H1 (cell line): Measurements from ENCODE around the gene FYTTD1. TPM values are rescaled to one million over a fixed set of nuclear protein-coding genes. Genes with fewer than 3 reads are reported as not detected.

Source experiments
- CTCF ChIA-PET: fragments of 300-600 bp; sonication (Branson Sonifier 250); formaldehyde crosslinking; loops from one replicate; lab custom pipeline; 2021; ENCODE audit not compliant: partially characterized antibody; lab: Charles Lee
- POLR2A ChIA-PET: fragments of 300-600 bp; sonication (Branson Sonifier 250); formaldehyde crosslinking; loops from one replicate; lab custom pipeline; 2021; ENCODE audit warnings: inconsistent platforms; ENCODE audit not compliant: partially characterized antibody; lab: Charles Lee
- DNase-seq, 2 experiments: peaks; one replicate each; pipeline versions ENCODE4 v3.0.0 to v3.0.0-alpha.2; 2010 to 2022; ENCODE audit warnings: low spot score in 2 of 2, low read depth in 1 of 2, mixed read lengths in 1 of 2
- FAIRE-seq: peaks from 2 replicates; lab custom pipeline; 2011; peaks lifted over from hg19 to GRCh38; lab: Jason Lieb, UNC
- H2AFZ ChIP-seq: 2 replicates; pipeline ENCODE4 v1.8.1; 2012; ENCODE audit warnings: low read length, inconsistent platforms
- H2AK5ac ChIP-seq: 2 replicates; pipeline ENCODE4 v1.6.1; 2013; ENCODE audit warnings: low read depth, low read length
- H2BK120ac ChIP-seq: replicated peaks from 2 replicates; pipeline ENCODE3; 2013; ENCODE audit warnings: low read depth, low read length, inconsistent platforms
- H2BK12ac ChIP-seq: 2 replicates; pipeline ENCODE4 v1.6.1; 2013; ENCODE audit warnings: low read depth, low read length
- H2BK15ac ChIP-seq: 2 replicates; pipeline ENCODE4 v1.6.1; 2013; ENCODE audit warnings: low read length
- H2BK20ac ChIP-seq: 2 replicates; pipeline ENCODE4 v1.6.1; 2013; ENCODE audit warnings: low read length
- H2BK5ac ChIP-seq: 2 replicates; pipeline ENCODE4 v1.6.1; 2013; ENCODE audit warnings: low read depth, low read length
- H3K14ac ChIP-seq: 2 replicates; pipeline ENCODE4 v1.6.1; 2013; ENCODE audit warnings: inconsistent platforms; ENCODE audit not compliant: insufficient read length
- H3K18ac ChIP-seq: 2 replicates; pipeline ENCODE4 v1.6.1; 2013; ENCODE audit warnings: low read length; ENCODE audit errors: extremely low read depth
- H3K23ac ChIP-seq: 2 replicates; pipeline ENCODE4 v1.6.1; 2013; ENCODE audit warnings: inconsistent platforms; ENCODE audit not compliant: insufficient read length
- H3K23me2 ChIP-seq: 2 replicates; pipeline ENCODE4 v1.6.1; 2013; ENCODE audit warnings: low read depth, low read length
- H3K27ac ChIP-seq: 2 replicates; pipeline ENCODE4 v1.6.1; 2011; ENCODE audit warnings: low read depth, low read length, inconsistent platforms
- H3K27me3 ChIP-seq, 4 experiments: replicated peaks in 1 of 4; 1 replicate in 1 of 4; 2 replicates in 3 of 4; pipeline versions ENCODE4 v1.6.1 to v1.8.1; 2011 to 2013; ENCODE audit warnings: low read length in 3 of 4, mild to moderate bottlenecking in 3 of 4, inconsistent platforms in 2 of 4, mixed read lengths in 2 of 4, moderate library complexity in 1 of 4; ENCODE audit not compliant: control insufficient read depth in 3 of 4, insufficient read depth in 3 of 4; ENCODE audit errors: extremely low read depth in 1 of 4
- H3K36me3 ChIP-seq, 4 experiments: 2 replicates each; pipeline versions ENCODE4 v1.6.1 to v1.8.1; 2011 to 2013; ENCODE audit warnings: mild to moderate bottlenecking in 4 of 4, low read length in 3 of 4, moderate library complexity in 2 of 4, control low read depth in 1 of 4, inconsistent platforms in 1 of 4; ENCODE audit not compliant: insufficient read depth in 4 of 4, control insufficient read depth in 2 of 4
- H3K4ac ChIP-seq: replicated peaks from 2 replicates; pipeline ENCODE3; 2013; ENCODE audit warnings: low read length, low read depth, mixed read lengths, inconsistent platforms; ENCODE audit not compliant: insufficient read length
- H3K4me1 ChIP-seq, 4 experiments: replicated peaks in 1 of 4; 1 replicate in 1 of 4; 2 replicates in 3 of 4; pipeline versions ENCODE4 v1.6.1 to v1.8.1; 2011 to 2013; ENCODE audit warnings: low read length in 3 of 4, inconsistent platforms in 2 of 4, mixed read lengths in 1 of 4; ENCODE audit not compliant: insufficient read depth in 4 of 4, control insufficient read depth in 3 of 4
- H3K4me2 ChIP-seq, 2 experiments: 2 replicates each; pipeline versions ENCODE4 v1.6.1 to v1.8.1; 2011 to 2013; ENCODE audit warnings: low read depth in 2 of 2, low read length in 2 of 2, control low read depth in 1 of 2, inconsistent platforms in 1 of 2, mild to moderate bottlenecking in 1 of 2; ENCODE audit not compliant: insufficient read depth in 1 of 2
- H3K4me3 ChIP-seq, 4 experiments: fragments of 200-600, 300-600 bp in 1 of 4; sonication (generic), shearing (Covaris generic), sonication (Bioruptor Twin) in 1 of 4; 2 replicates each; pipeline versions ENCODE4 v1.5.1 to v1.8.1; 2011 to 2016; ENCODE audit warnings: low read length in 4 of 4, low read depth in 3 of 4, control low read depth in 2 of 4, inconsistent platforms in 2 of 4, mild to moderate bottlenecking in 2 of 4, mixed read lengths in 1 of 4, moderate library complexity in 1 of 4; ENCODE audit not compliant: insufficient read depth in 2 of 4; ENCODE audit errors: extremely low read depth in 1 of 4
- H3K56ac ChIP-seq: replicated peaks from 2 replicates; pipeline ENCODE3; 2013; ENCODE audit warnings: low read depth, mild to moderate bottlenecking, mixed read lengths, low read length, inconsistent platforms; ENCODE audit not compliant: insufficient read length
- H3K79me1 ChIP-seq: 2 replicates; pipeline ENCODE4 v1.6.1; 2013; ENCODE audit warnings: low read depth, low read length, control low read depth
- H3K79me2 ChIP-seq, 2 experiments: 2 replicates each; pipeline versions ENCODE4 v1.6.1 to v1.8.1; 2012 to 2013; ENCODE audit warnings: low read length in 2 of 2, mild to moderate bottlenecking in 2 of 2, inconsistent platforms in 1 of 2; ENCODE audit not compliant: insufficient read depth in 2 of 2, control insufficient read depth in 1 of 2
- H3K9ac ChIP-seq, 4 experiments: replicated peaks in 1 of 4; 1 replicate in 1 of 4; 2 replicates in 3 of 4; pipeline versions ENCODE4 v1.6.1 to v1.8.1; 2011 to 2013; ENCODE audit warnings: low read depth in 3 of 4, low read length in 3 of 4, control low read depth in 2 of 4, mild to moderate bottlenecking in 2 of 4, moderate library complexity in 2 of 4, inconsistent platforms in 1 of 4; ENCODE audit errors: extremely low read depth in 1 of 4
- H3K9me3 ChIP-seq, 2 experiments: 2 replicates each; pipeline versions ENCODE4 v1.6.1 to v1.8.1; 2012 to 2013; ENCODE audit warnings: mild to moderate bottlenecking in 2 of 2, moderate library complexity in 2 of 2, control low read depth in 1 of 2, inconsistent platforms in 1 of 2, low read depth in 1 of 2, low read length in 1 of 2, mixed read lengths in 1 of 2; ENCODE audit not compliant: insufficient read depth in 2 of 2
- H4K20me1 ChIP-seq, 2 experiments: replicated peaks in 1 of 2; 2 replicates each; pipeline versions ENCODE3 to v1.8.1; 2011 to 2013; ENCODE audit warnings: inconsistent platforms in 2 of 2, low read length in 2 of 2, mild to moderate bottlenecking in 1 of 2; ENCODE audit not compliant: insufficient read depth in 2 of 2, control insufficient read depth in 1 of 2
- H4K5ac ChIP-seq: 2 replicates; pipeline ENCODE4 v1.6.1; 2013; ENCODE audit warnings: low read length, low read depth, mixed read lengths, inconsistent platforms; ENCODE audit not compliant: insufficient read length
- H4K8ac ChIP-seq: 2 replicates; pipeline ENCODE4 v1.8.0; 2013; ENCODE audit warnings: mild to moderate bottlenecking, moderate library complexity, low read length, inconsistent platforms; ENCODE audit not compliant: insufficient read depth; ENCODE audit errors: extremely low read depth
- H4K91ac ChIP-seq: replicated peaks from 2 replicates; pipeline ENCODE3; 2013; ENCODE audit warnings: low read length, mixed read lengths, inconsistent platforms; ENCODE audit not compliant: insufficient read length
- BACH1 ChIP-seq: IDR thresholded peaks from 2 replicates; pipeline ENCODE4 v1.6.1; 2012; ENCODE audit warnings: low read length, improper control_type of control experiment
- BRCA1 ChIP-seq: IDR thresholded peaks from 2 replicates; pipeline ENCODE4 v1.6.1; 2012; ENCODE audit warnings: low read depth, low read length, improper control_type of control experiment
- CBX8 ChIP-seq: fragments of 300-800, 300-1000 bp; sonication (generic); IDR thresholded peaks from 2 replicates; pipeline ENCODE4 v1.7.1; 2016; ENCODE audit warnings: low read depth, low read length, borderline replicate concordance
- GABPA ChIP-seq: IDR thresholded peaks from 2 replicates; pipeline ENCODE4 v1.6.1; 2011; ENCODE audit warnings: mild to moderate bottlenecking, low read length, moderate library complexity, borderline replicate concordance; ENCODE audit not compliant: insufficient read depth
- POLR2A ChIP-seq, 2 experiments: IDR thresholded peaks; 1 replicate in 1 of 2; 2 replicates in 1 of 2; pipeline ENCODE4 v1.6.1; 2011; ENCODE audit warnings: low read depth in 2 of 2, low read length in 2 of 2, mild to moderate bottlenecking in 2 of 2; ENCODE audit errors: control extremely low read depth in 1 of 2
- POLR2AphosphoS5 ChIP-seq: IDR thresholded peaks from 2 replicates; pipeline ENCODE4 v1.6.1; 2011; ENCODE audit warnings: low read depth, low read length
- RNF2 ChIP-seq: fragments of 200-900, 300-1000 bp; sonication (generic); IDR thresholded peaks from 2 replicates; pipeline ENCODE4 v1.7.1; 2016; ENCODE audit warnings: borderline replicate concordance, low read depth, mild to moderate bottlenecking, antibody characterized with exemption, low read length; ENCODE audit not compliant: poor library complexity, severe bottlenecking; ENCODE audit errors: missing control alignments
- YY1 ChIP-seq: IDR thresholded peaks from 2 replicates; pipeline ENCODE4 v1.6.1; 2011; ENCODE audit warnings: low read depth, mild to moderate bottlenecking, low read length
- WGBS, 2 experiments: shearing (Covaris generic) in 1 of 2; methylation state at CpG; one replicate each; pipeline versions ENCODE4 v1.1.6 to v1.1.7; 2013 to 2015; ENCODE audit warnings: low lambda C conversion rate in 2 of 2, mixed read lengths in 2 of 2, inconsistent platforms in 1 of 2, low coverage in 1 of 2, missing lambda C conversion rate in 1 of 2; ENCODE audit not compliant: insufficient replicate concordance in 2 of 2, insufficient coverage in 1 of 2, insufficient read length in 1 of 2; ENCODE audit errors: extremely low coverage in 1 of 2, missing lambda C conversion rate in 1 of 2; 5-methylcytosine and 5-hydroxymethylcytosine counted together
- polyA plus RNA-seq, 7 experiments: library from polyadenylated mRNA; depleted of rRNA in 3 of 7; stranded (reverse) in 5 of 7; unstranded in 2 of 7; fragments of >200 nt in 5 of 7; fragments of 200-250 nt in 2 of 7; gene quantifications; 1 replicate in 5 of 7; 2 replicates in 1 of 7; 4 replicates in 1 of 7; pipeline versions ENCODE4 v1.2.1 to v1.2.3, GENCODE V29; 2011 to 2013; ENCODE audit warnings: missing spikeins in 2 of 7, mixed read lengths in 2 of 7
- total RNA-seq: library from RNA; stranded (reverse); fragmentation: NEBNext Ultra II Directional; extraction: Animal tissue kit (Norgen Biotek cat#: 25700); gene quantifications from 2 replicates; pipeline ENCODE4 v1.2.1, GENCODE V29; 2021
- TF ChIP-seq, protein P1 (sequence below): IDR thresholded peaks from 2 replicates; pipeline ENCODE4 v1.6.1; 2012; ENCODE audit warnings: inconsistent platforms
- TF ChIP-seq, protein P2 (sequence below), 3 experiments: IDR thresholded peaks; 1 replicate in 2 of 3; 2 replicates in 1 of 3; pipeline versions ENCODE4 v1.5.1 to v1.6.1; 2011; ENCODE audit warnings: low read length in 3 of 3, mild to moderate bottlenecking in 3 of 3, inconsistent platforms in 2 of 3, low read depth in 1 of 3, moderate library complexity in 1 of 3; ENCODE audit not compliant: insufficient read depth in 1 of 3; ENCODE audit errors: control extremely low read depth in 1 of 3

The FYTTD1 gene
- total and polyA plus RNA-seq, 2 of the 8 experiments (the other 6 are each of a cell fraction or from before 2014, with no cell fraction given), result 3.1 to 24.4 TPM

GRCh38 chr3:197746801-197747237, 2.9 kb upstream of the FYTTD1 start:
- no peak for FAIRE-seq
- POLR2A ChIA-PET, result interaction anchor here (1.0 kb wide), 1 partner anchor 11 kb away, joined by 4 read pairs; no protein-coding TSS in a partner anchor
- TF ChIP-seq GABPA (no peak), RNF2 (no peak), CBX8 (no peak), POLR2A (IDR thresholded peaks at IDR 0.05; ENCODE audit: control extremely low read depth in 1 of 2, low read depth in 2 of 2, low read length in 2 of 2) (no peak), BACH1 (no peak), POLR2AphosphoS5 (no peak), YY1 (no peak), BRCA1 (no peak)
- TF ChIP-seq, protein P1, sequence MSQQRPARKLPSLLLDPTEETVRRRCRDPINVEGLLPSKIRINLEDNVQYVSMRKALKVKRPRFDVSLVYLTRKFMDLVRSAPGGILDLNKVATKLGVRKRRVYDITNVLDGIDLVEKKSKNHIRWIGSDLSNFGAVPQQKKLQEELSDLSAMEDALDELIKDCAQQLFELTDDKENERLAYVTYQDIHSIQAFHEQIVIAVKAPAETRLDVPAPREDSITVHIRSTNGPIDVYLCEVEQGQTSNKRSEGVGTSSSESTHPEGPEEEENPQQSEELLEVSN, result no peak
- TF ChIP-seq, protein P2, sequence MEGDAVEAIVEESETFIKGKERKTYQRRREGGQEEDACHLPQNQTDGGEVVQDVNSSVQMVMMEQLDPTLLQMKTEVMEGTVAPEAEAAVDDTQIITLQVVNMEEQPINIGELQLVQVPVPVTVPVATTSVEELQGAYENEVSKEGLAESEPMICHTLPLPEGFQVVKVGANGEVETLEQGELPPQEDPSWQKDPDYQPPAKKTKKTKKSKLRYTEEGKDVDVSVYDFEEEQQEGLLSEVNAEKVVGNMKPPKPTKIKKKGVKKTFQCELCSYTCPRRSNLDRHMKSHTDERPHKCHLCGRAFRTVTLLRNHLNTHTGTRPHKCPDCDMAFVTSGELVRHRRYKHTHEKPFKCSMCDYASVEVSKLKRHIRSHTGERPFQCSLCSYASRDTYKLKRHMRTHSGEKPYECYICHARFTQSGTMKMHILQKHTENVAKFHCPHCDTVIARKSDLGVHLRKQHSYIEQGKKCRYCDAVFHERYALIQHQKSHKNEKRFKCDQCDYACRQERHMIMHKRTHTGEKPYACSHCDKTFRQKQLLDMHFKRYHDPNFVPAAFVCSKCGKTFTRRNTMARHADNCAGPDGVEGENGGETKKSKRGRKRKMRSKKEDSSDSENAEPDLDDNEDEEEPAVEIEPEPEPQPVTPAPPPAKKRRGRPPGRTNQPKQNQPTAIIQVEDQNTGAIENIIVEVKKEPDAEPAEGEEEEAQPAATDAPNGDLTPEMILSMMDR (IDR thresholded peaks at IDR 0.05; ENCODE audit: control extremely low read depth in 1 of 3, insufficient read depth in 1 of 3, low read depth in 1 of 3, low read length in 3 of 3), result no peak

More at GRCh38 chr3:197746801-197747237, 2.9 kb upstream of the FYTTD1 start:
- Histone ChIP-seq H4K20me1 (no peaks in the 10 kb centered on the region), H2BK5ac (no peak overlapping the region), H3K23me2 (peaks cover 15% of the 10 kb centered on the region; the same call in 1 of the 2 replicates), H3K4ac (no peak overlapping the region), H2BK20ac (no peak overlapping the region), H4K91ac (no peak overlapping the region), H2BK12ac (no peak overlapping the region), H4K8ac (no peak overlapping the region), H3K56ac (no peak overlapping the region), H3K36me3 (no peaks in the 10 kb centered on the region), H3K9me3 (no peaks in the 10 kb centered on the region), H3K14ac (no peak overlapping the region), H3K4me3 (no peak overlapping the region), H2AFZ (no peak overlapping the region; the same call in 1 of the 2 replicates), H3K79me2 (no peaks in the 10 kb centered on the region), H2BK120ac (no peak overlapping the region), H3K27me3 (peaks cover 0 to 25% (median 13%) of the 10 kb centered on the region in 4 experiments; a peak in 6 of 7 replicates), H4K5ac (no peak overlapping the region), H3K27ac (no peak overlapping the region), H3K9ac (no peak overlapping the region), H3K4me2 (no peak overlapping the region), H3K18ac (no peak overlapping the region), H3K23ac (no peak overlapping the region), H2AK5ac (no peak overlapping the region), H2BK15ac (no peak overlapping the region), H3K79me1 (no peaks in the 10 kb centered on the region), H3K4me1 (peaks cover 0 to 8% (median 3%) of the 10 kb centered on the region in 4 experiments; a peak in 6 of 7 replicates)
- 81% methylated on average over 4 of the region's 4 CpGs; no CpG with 5 or more reads in 1 of the 2 experiments for WGBS, 2 experiments
- DNase-seq, result no peak
- CTCF ChIA-PET, result interaction anchor here (0.9 kb wide), 1 partner anchor 11 kb away, joined by 3 read pairs; no protein-coding TSS in a partner anchor
